Left ventricle myocardium inferior (tissue), 1 donor: ENCODE data around the gene TMOD4. TPM values are rescaled to one million over a fixed set of nuclear protein-coding genes. Genes with fewer than 3 reads are reported as not detected.
"Not testable (repeated sequence)": the region's sequence is repeated elsewhere in the genome, so short reads cannot be mapped to it uniquely, and the experiment has no call there.

Experiments used
- DNase-seq: peaks from one replicate; pipeline ENCODE4 v3.0.0-alpha.2; 2020
- H3K27ac ChIP-seq: fragments of 200-600 bp; replicated peaks from 2 replicates; pipeline ENCODE4 v1.8.0; 2021
- H3K27me3 ChIP-seq: fragments of 200-600 bp; 2 replicates; pipeline ENCODE4 v1.8.0; 2021; ENCODE audit warnings: low read depth
- H3K36me3 ChIP-seq: fragments of 200-600 bp; 2 replicates; pipeline ENCODE4 v1.8.0; 2021
- H3K4me1 ChIP-seq: fragments of 200-600 bp; 2 replicates; pipeline ENCODE4 v1.8.0; 2021
- H3K4me3 ChIP-seq: fragments of 200-600 bp; 2 replicates; pipeline ENCODE4 v1.8.0; 2021; ENCODE audit warnings: mild to moderate bottlenecking, moderate library complexity
- H3K9me3 ChIP-seq: fragments of 200-600 bp; replicated peaks from 2 replicates; pipeline ENCODE4 v1.8.0; 2021
- CTCF ChIP-seq: fragments of 200-600 bp; IDR thresholded peaks from 2 replicates; pipeline ENCODE4 v1.8.0; 2021; ENCODE audit warnings: antibody characterized with exemption, mild to moderate bottlenecking, borderline replicate concordance
- intact Hi-C: fragments of 100-400 bp; cut with micrococcal nuclease; formaldehyde crosslinking; loops from one replicate; pipeline ENCODE4 v1.11.0; 2022
- total RNA-seq: library from RNA; stranded (reverse); fragmentation: NEBNext Ultra II Directional; extraction: Animal tissue kit (Norgen Biotek cat#: 25700); gene quantifications from one replicate; pipeline ENCODE4 v1.2.1, GENCODE V29; 2021
- donor health status: DM: no; HTN: yes; CAD: no; lungs with severe emphysema.

The TMOD4 gene
- total RNA-seq, 1 donor from 2014 or later, result not detected

GRCh38 chr1:151196292-151196800 is 20.6 kb upstream of the TMOD4 start:
- Histone ChIP-seq H3K4me1 (peaks cover 47% of the 10 kb centered on the region), H3K27me3 (no peaks in the 10 kb centered on the region), H3K27ac (peak overlapping the region; percentile 61), H3K36me3 (no peaks in the 10 kb centered on the region), H3K9me3 (no peaks in the 10 kb centered on the region), H3K4me3 (peak overlapping the region; percentile 39)
- peak; percentile 68 for TF ChIP-seq CTCF
- intact Hi-C loops, result no loop called here
- DNase-seq, result peak; percentile 20

- Histone ChIP-seq H3K27ac (peak overlapping the region; percentile 61), H3K4me3 (peak overlapping the region; percentile 39), H3K4me1 (peaks cover 41% of the 10 kb centered on the region)
- DNase-seq, result peak; percentile 27
- H3K36me3 ChIP-seq, H3K9me3 ChIP-seq, intact Hi-C loops, H3K27me3 ChIP-seq: not testable (repeated sequence)
Observed at GRCh38 chr1:151194894-151195594, 19.3 kb upstream of the TMOD4 start.

GRCh38 chr1:151193856-151194255 is 18.1 kb upstream of the TMOD4 start:
- Histone ChIP-seq H3K36me3 (no peaks in the 10 kb centered on the region), H3K27me3 (no peaks in the 10 kb centered on the region), H3K4me3 (no peak overlapping the region), H3K9me3 (no peaks in the 10 kb centered on the region), H3K27ac (no peak overlapping the region), H3K4me1 (peaks cover 40% of the 10 kb centered on the region)
- DNase-seq, result no peak
- no peak for TF ChIP-seq CTCF
- intact Hi-C loops, result no loop called here

GRCh38 chr1:151193304-151193703 is 17.5 kb upstream of the TMOD4 start:
- peaks cover 41% of the 10 kb centered on the region for H3K4me1 ChIP-seq
- DNase-seq, result no peak
- no peak overlapping the region for H3K27ac ChIP-seq
- H3K27me3 ChIP-seq, result no peaks in the 10 kb centered on the region
- no peak for TF ChIP-seq CTCF
- intact Hi-C loops, result no loop called here
- H3K4me3 ChIP-seq, result no peak overlapping the region
- no peaks in the 10 kb centered on the region for H3K36me3 ChIP-seq
- H3K9me3 ChIP-seq, result no peaks in the 10 kb centered on the region

- intact Hi-C loops, result no loop called here
- Histone ChIP-seq H3K36me3 (no peaks in the 10 kb centered on the region), H3K4me3 (no peak overlapping the region), H3K4me1 (peaks cover 44% of the 10 kb centered on the region), H3K27ac (no peak overlapping the region), H3K27me3 (no peaks in the 10 kb centered on the region), H3K9me3 (no peaks in the 10 kb centered on the region)
- no peak for DNase-seq
- TF ChIP-seq CTCF, result no peak
Observed at GRCh38 chr1:151192047-151192446, 16.3 kb upstream of the TMOD4 start.
